ENCODE data around the gene CADPS2. TPM values are rescaled to one million over a fixed set of nuclear protein-coding genes. Genes with fewer than 3 reads are reported as not detected.

CADPS2 gene
- total and polyA plus RNA-seq, 8 donors: 34.2 to 83.4 (median 64.6) TPM

DNA sequence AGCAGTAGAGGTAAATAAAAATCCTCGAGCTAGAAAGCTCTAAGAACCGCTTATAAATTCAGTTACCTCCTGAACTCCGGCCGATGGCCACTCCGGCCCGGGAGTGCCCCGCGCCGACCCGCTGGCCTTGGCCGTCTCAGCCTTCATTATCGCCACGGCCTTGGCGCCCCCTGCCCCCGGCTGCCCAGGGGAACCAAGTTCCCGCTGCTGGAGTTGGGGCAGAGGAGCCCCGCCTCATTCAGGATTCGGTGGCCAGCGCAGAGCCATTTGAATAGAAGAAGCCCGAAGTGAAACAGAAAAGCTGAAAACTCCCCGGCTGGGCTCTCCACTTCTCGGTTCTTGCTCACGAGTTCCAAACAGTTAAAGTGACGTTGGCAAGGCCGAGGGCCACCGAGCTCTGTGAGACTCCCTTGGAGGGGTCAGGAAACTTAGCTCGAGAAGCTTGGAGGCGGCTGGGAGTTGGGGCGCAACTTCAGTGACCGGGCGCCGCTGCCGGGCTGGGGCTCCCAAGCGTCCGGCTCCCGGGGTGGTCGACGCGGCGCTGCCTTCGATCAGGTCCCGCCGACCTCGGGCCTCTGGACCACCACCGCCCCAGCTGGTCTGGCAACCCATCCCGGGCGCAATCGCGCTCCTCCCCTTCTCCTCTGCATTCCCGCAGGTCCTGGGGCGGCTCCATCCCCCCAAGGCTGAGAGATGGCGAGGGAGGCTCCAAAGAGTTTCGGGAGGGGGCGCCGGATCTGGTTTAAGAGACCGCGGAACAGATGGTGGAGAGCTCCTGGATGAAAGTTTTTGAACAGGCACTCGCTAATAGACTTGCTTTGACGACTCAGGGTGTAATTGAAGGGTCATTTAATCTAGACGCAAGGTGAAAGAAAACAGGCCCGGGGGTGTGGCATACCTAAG lies 575.9 kb downstream of the CADPS2 start:
- DNase-seq: peak in 1 of 4 donors; percentile 80

DNA sequence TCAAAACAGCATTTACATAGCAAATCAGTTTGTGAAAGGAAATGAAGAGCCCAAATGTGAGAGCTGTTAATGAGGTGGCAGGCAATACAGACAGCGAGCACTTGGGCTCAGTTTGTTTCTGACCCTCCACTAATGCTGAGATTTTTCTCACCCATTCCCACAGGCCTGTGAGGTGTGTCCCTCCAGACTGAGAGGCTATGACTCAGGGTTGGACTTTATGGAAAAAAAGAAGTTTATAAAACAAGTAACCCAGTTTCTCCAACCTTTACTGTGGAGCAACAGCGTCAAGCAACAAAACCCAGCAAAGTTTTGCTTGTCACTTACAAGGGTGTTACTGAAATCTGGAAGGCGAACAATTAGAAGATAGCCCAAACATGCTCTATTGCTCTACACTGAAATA lies 576.8 kb downstream of the CADPS2 start:
- Histone ChIP-seq H3K4me3 (no peak overlapping the region), H3K27me3 (peaks cover 100% of the 10 kb centered on the region in 2 donors), H3K4me1 (peaks cover 0 to 26% of the 10 kb centered on the region in 2 donors), H3K27ac (no peak overlapping the region), H3K9me3 (no peaks in the 10 kb centered on the region), H3K36me3 (no peaks in the 10 kb centered on the region)
- ATAC-seq: no peak
- DNase-seq: no peak
- intact Hi-C loops (cut with DNase I): no loop called here
- TF ChIP-seq, protein P1, sequence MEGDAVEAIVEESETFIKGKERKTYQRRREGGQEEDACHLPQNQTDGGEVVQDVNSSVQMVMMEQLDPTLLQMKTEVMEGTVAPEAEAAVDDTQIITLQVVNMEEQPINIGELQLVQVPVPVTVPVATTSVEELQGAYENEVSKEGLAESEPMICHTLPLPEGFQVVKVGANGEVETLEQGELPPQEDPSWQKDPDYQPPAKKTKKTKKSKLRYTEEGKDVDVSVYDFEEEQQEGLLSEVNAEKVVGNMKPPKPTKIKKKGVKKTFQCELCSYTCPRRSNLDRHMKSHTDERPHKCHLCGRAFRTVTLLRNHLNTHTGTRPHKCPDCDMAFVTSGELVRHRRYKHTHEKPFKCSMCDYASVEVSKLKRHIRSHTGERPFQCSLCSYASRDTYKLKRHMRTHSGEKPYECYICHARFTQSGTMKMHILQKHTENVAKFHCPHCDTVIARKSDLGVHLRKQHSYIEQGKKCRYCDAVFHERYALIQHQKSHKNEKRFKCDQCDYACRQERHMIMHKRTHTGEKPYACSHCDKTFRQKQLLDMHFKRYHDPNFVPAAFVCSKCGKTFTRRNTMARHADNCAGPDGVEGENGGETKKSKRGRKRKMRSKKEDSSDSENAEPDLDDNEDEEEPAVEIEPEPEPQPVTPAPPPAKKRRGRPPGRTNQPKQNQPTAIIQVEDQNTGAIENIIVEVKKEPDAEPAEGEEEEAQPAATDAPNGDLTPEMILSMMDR (IDR thresholded peaks at IDR 0.05): no peak

More for the DNA sequence above, 575.9 kb downstream of the CADPS2 start:
- TF ChIP-seq, protein P1 (IDR thresholded peaks at IDR 0.05): no peak
- intact Hi-C loops (cut with DNase I): no loop called here
- ATAC-seq: peak; percentile 25
- no peak overlapping the region for H3K27ac ChIP-seq
- H3K9me3 ChIP-seq: no peaks in the 10 kb centered on the region
- peaks cover 100% of the 10 kb centered on the region in 2 donors for H3K27me3 ChIP-seq
- H3K4me3 ChIP-seq: peak overlapping the region; percentile 6 to 22
- H3K4me1 ChIP-seq: peaks cover 0 to 20% of the 10 kb centered on the region in 2 donors
- no peaks in the 10 kb centered on the region for H3K36me3 ChIP-seq

DNA sequence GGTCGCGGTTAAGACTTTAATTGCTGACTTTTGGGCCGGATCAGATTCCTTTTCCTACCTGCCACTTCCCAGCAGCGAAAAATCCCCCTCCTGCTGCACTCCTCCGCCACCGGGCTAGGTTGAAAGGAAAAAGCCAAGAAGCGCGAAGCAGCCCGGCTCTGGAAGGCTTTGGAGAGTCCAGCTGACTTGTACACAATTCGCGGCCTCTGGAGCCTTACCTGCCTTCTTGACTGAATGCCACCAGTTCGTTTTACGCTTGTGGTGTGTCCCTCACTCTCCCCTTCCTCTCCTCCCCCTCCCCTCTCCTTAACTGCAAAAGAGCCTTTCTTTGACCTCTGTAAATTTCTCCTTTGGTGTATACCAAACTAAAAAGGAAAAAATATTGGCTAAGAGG lies 579.0 kb downstream of the CADPS2 start:
- TF ChIP-seq, protein P1 (IDR thresholded peaks at IDR 0.05): no peak
- peaks cover 0 to 26% of the 10 kb centered on the region in 2 donors for H3K4me1 ChIP-seq
- no peak for ATAC-seq
- no peaks in the 10 kb centered on the region for H3K9me3 ChIP-seq
- peaks cover 98 to 100% of the 10 kb centered on the region in 2 donors for H3K27me3 ChIP-seq
- H3K4me3 ChIP-seq: no peak overlapping the region
- no peaks in the 10 kb centered on the region for H3K36me3 ChIP-seq
- intact Hi-C loops (cut with DNase I): no loop called here
- no peak for DNase-seq
- H3K27ac ChIP-seq: no peak overlapping the region

DNA sequence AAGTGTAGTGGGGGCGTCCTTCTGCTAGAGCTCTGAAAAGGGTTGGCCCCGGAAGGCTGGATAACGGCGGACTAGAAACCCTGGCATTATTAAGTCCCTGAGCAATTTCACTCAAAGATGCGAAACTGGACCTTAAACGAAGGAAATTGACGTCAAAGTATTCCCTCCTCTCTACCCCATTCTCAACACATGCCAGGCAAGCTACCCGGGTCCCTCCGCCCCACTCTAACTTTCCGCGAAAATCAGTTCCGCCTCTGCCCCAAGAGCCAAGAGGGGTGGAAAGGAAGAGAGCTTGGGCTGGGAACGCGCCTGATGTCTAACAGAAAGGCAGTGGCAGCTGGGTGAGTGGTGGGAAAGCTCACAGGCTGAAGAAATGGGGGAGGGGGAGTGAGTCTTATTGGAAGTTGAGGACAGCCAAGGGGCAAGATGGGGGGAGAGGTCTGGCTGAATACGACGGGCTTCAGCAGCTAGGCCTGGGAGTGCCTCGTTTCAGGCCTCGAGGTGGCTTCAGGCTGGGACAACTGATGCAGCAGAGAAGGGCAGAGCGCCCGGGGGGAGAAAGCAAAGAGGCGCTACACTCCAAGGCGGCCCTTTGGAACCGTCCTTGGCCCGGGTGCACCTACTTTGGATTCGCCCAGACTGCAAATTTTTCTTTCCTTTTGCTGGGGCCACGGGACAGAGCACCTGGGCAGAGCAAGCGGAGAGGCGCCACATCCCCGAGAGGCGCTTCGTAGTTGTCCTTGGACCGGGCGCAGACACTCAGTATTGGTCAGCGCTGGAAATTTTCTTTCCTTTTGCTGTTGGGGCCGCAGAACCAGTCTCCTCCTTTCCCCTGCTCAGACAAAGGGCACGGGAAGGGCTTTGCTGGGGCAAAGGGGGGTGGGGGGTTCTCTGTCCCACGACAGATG lies 579.7 kb downstream of the CADPS2 start:
- no peak for DNase-seq
- TF ChIP-seq, protein P1 (IDR thresholded peaks at IDR 0.05): no peak
- H3K36me3 ChIP-seq: no peaks in the 10 kb centered on the region
- H3K4me3 ChIP-seq: no peak overlapping the region
- intact Hi-C loops (cut with DNase I): no loop called here
- no peaks in the 10 kb centered on the region for H3K9me3 ChIP-seq
- no peak overlapping the region for H3K27ac ChIP-seq
- peaks cover 0 to 26% of the 10 kb centered on the region in 2 donors for H3K4me1 ChIP-seq
- peaks cover 98 to 100% of the 10 kb centered on the region in 2 donors for H3K27me3 ChIP-seq
- no peak for ATAC-seq
